Left lung (tissue), 10 donors: ENCODE data around the gene IMPG2. TPM values are rescaled to one million over a fixed set of nuclear protein-coding genes. Genes with fewer than 3 reads are reported as not detected.
A peak's percentile ranks its signal among the peaks of the same experiment; 100 is the strongest.

ENCODE experiments used
- ATAC-seq: fragments of 200-7000 bp; cut with Tn5 transposase; one replicate; pipeline ENCODE4 v1.9.1; 2020; ENCODE audit warnings: moderate library complexity
- DNase-seq, 4 donors: peaks; one replicate each; pipeline ENCODE4 v3.0.0-alpha.2; 2013 to 2020
- H3K27ac ChIP-seq, 2 donors: fragments of 200-600 bp; sonication (generic) in 1 of 2; one replicate each; pipeline versions ENCODE4 v1.5.0 to v1.8.0; 2020 to 2021
- H3K27me3 ChIP-seq, 2 donors: fragments of 200-600 bp; sonication (generic) in 1 of 2; one replicate each; pipeline versions ENCODE4 v1.5.0 to v1.8.0; 2020 to 2021
- H3K36me3 ChIP-seq, 2 donors: fragments of 200-600 bp; sonication (generic) in 1 of 2; one replicate each; pipeline versions ENCODE4 v1.5.0 to v1.8.0; 2020 to 2021
- H3K4me1 ChIP-seq, 2 donors: fragments of 200-600 bp; one replicate each; pipeline ENCODE4 v1.8.0; 2021
- H3K4me3 ChIP-seq, 2 donors: fragments of 200-600 bp; sonication (generic) in 1 of 2; one replicate each; pipeline versions ENCODE4 v1.5.0 to v1.8.0; 2020 to 2021; ENCODE audit warnings: mild to moderate bottlenecking in 1 of 2
- H3K9me3 ChIP-seq, 2 donors: fragments of 200-600 bp; sonication (generic) in 1 of 2; one replicate each; pipeline versions ENCODE4 v1.5.0 to v1.8.0; 2020 to 2021
- intact Hi-C, 2 donors: fragments of 100-400 bp; cut with DNase I; formaldehyde crosslinking; loops; one replicate each; pipeline versions ENCODE4 v1.11.2 to v1.14.2; 2022
- polyA plus RNA-seq, 6 donors: library from polyadenylated mRNA; unstranded; fragments of 120-200 nt; gene quantifications; one replicate each; pipeline ENCODE4 v1.2.1, GENCODE V29; 2013; ENCODE audit not compliant: insufficient read length in 6 of 6
- total RNA-seq, 2 donors: library from RNA; stranded (reverse); fragmentation: NEBNext Ultra II Directional; extraction: Animal tissue kit (Norgen Biotek cat#: 25700); gene quantifications; one replicate each; pipeline ENCODE4 v1.2.1, GENCODE V29; 2021
- TF ChIP-seq, protein P1 (sequence below), 2 donors: fragments of 200-600 bp; sonication (generic) in 1 of 2; IDR thresholded peaks; one replicate each; pipeline versions ENCODE4 v1.5.0 to v1.8.0; 2021; ENCODE audit warnings: antibody characterized with exemption in 2 of 2
- donor health status: DM: no; HTN: yes; CAD: no.
- donor health status: DM: no; HTN: no; CAD: no.

IMPG2 gene
- total and polyA plus RNA-seq, 8 donors = 0.21 to 1.0 (median 0.61) TPM

DNA sequence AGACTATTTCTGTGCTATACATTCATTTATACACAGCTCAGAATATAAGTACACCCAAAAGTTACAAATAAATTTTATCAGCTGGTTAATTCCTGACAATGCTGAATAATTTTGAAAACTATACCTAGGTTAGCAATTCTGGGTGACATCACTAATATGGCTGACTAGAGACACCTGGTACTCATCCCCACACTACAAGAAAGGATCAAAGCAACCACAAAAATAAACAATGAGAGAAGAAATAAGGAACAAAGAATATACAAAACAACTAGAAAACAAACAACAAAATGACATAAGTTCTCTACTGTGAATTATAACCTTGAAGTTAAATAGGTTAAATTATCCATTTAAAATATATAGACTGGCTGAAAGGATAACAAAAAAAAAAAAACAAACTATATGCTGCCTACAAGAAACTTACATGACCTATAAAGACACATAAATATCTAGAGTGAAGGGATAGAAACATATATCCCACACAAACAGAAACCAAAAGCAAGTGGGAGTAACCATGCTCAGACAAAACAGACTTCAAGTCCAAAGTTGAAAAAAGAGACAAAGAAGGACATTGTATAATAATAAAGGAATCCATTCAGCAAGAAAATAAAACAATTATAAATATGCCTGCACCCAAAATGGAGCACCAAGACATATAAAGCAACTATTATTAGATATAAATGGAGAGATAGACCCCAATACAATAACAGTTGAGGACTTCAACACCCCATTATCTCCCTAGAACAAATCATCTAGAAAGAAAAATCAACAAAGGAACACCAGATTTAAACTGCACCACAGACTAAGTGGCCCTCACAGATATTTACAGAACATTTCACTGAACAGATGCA lies 57.8 kb downstream of the IMPG2 start:
- DNase-seq (no peak), ATAC-seq (no peak)
- intact Hi-C loops = no loop called here
- TF ChIP-seq, protein P1, sequence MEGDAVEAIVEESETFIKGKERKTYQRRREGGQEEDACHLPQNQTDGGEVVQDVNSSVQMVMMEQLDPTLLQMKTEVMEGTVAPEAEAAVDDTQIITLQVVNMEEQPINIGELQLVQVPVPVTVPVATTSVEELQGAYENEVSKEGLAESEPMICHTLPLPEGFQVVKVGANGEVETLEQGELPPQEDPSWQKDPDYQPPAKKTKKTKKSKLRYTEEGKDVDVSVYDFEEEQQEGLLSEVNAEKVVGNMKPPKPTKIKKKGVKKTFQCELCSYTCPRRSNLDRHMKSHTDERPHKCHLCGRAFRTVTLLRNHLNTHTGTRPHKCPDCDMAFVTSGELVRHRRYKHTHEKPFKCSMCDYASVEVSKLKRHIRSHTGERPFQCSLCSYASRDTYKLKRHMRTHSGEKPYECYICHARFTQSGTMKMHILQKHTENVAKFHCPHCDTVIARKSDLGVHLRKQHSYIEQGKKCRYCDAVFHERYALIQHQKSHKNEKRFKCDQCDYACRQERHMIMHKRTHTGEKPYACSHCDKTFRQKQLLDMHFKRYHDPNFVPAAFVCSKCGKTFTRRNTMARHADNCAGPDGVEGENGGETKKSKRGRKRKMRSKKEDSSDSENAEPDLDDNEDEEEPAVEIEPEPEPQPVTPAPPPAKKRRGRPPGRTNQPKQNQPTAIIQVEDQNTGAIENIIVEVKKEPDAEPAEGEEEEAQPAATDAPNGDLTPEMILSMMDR (IDR thresholded peaks at IDR 0.05) = no peak
- H3K4me1 ChIP-seq = no peaks in the 10 kb centered on the region
- no peak overlapping the region for H3K27ac ChIP-seq
- no peak overlapping the region for H3K4me3 ChIP-seq
- H3K36me3 ChIP-seq = no peaks in the 10 kb centered on the region
- no peaks in the 10 kb centered on the region for H3K27me3 ChIP-seq
- peaks cover 0 to 3% of the 10 kb centered on the region in 2 donors for H3K9me3 ChIP-seq

DNA sequence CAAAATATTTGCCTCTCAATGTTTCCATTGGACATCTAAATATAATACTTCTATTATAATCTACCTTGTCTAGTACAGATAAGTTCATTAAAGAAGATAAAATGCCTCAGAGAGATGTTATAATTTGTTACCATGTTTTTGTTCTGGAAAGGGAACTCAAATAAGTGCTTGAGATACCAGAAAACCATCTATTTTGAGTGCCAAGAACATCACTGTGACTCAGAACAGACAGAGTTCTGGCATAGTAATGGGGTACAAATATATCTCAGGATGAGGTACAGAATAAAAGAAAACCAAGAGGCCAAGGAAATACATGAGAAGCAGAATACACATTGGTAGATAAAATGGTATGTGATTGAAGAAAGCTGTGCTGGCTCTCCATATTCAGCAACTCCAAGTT lies 58.9 kb downstream of the IMPG2 start:
- no peak for DNase-seq
- Histone ChIP-seq H3K27ac (no peak overlapping the region), H3K4me1 (no peaks in the 10 kb centered on the region), H3K27me3 (no peaks in the 10 kb centered on the region), H3K36me3 (no peaks in the 10 kb centered on the region), H3K9me3 (peaks cover 0 to 3% of the 10 kb centered on the region in 2 donors), H3K4me3 (no peak overlapping the region)
- no peak for ATAC-seq
- TF ChIP-seq, protein P1 (IDR thresholded peaks at IDR 0.05) = no peak
- intact Hi-C loops = no loop called here

DNA sequence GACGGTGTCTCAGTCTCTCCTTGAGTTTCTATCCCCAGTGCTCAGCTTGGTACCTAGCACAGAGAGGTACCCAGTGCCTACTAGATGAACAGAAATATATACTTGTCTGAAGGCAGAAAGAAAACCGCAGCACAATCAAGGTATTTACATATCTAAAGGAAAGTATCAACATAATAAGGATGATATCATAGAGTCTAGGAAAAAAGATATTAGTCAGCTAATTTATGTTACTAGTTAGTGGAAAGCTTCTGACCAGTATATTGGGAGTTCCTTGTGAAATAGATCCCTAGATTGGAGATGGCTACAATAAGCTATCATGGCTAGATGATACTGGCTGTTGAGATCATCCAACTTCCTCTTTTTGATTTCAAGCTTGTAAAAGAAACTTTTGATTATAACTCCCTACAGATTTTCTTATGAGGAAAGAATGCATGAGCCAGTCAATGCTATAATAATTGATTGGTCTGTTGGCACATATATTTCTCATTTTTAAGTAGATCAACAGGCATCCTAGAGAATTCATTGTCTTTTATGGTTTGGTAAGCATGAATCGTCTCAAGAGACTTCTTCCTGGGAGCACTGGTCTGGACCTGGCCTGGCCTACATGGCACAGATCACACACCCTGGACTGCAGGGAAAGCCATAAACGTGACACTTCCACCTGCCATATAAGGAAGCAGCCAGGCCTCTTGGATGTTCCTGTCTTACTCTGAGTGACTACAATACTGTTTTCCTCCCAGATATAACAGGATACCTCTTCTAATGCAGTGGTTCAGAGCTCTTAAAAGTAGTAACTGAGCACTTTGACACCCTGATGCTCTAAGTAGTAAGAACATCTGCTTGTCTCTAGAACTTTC lies 60.7 kb downstream of the IMPG2 start:
- TF ChIP-seq, protein P1 (IDR thresholded peaks at IDR 0.05) = no peak
- no peak overlapping the region for H3K4me3 ChIP-seq
- ATAC-seq (no peak), DNase-seq (no peak)
- H3K36me3 ChIP-seq = no peaks in the 10 kb centered on the region
- no peaks in the 10 kb centered on the region for H3K27me3 ChIP-seq
- no peaks in the 10 kb centered on the region for H3K9me3 ChIP-seq
- intact Hi-C loops = no loop called here
- no peak overlapping the region for H3K27ac ChIP-seq
- no peaks in the 10 kb centered on the region for H3K4me1 ChIP-seq

DNA sequence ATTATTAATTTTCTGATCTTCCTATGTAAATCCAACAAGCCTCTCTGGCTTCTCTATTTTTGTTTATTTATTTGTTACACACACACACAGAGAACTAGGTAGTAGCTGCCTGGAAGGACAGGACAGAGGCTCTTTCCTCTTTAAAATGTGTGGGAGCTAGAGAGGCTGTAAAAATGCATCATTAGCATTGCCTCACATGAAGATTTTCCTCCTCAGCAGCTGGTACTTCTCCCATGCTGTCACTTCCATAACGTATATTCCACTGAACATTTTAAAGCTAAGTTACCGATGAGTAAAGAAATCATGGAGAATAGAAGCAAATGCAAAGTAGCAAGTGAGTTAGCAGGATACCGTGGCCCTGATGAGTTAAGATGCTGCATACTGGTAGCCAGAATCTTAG lies 63.9 kb downstream of the IMPG2 start:
- no peaks in the 10 kb centered on the region for H3K36me3 ChIP-seq
- H3K9me3 ChIP-seq = no peaks in the 10 kb centered on the region
- TF ChIP-seq, protein P1 (IDR thresholded peaks at IDR 0.05) = no peak
- no peaks in the 10 kb centered on the region for H3K4me1 ChIP-seq
- no peak overlapping the region for H3K27ac ChIP-seq
- no peaks in the 10 kb centered on the region for H3K27me3 ChIP-seq
- no peak overlapping the region for H3K4me3 ChIP-seq
- intact Hi-C loops = no loop called here
- DNase-seq (peak in 1 of 4 donors; percentile 49), ATAC-seq (no peak)

DNA sequence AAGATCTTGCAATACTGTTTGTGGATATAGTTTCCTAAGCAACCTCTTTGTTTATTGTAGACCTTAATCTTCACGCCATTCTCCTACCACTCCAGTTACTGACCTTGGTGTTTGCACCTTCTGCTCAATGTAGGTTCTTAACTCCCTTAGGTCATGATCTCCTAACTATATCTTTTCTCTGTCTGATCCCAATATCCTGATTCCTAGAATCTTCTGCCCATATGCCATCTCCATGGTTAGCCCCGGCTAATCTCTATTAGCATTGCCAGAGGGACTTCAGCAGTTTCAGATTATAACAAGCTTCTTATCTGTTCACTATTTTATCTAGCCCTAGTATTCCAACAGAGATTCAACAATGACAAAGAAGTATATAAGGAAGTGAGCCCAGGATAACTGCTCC lies 64.9 kb downstream of the IMPG2 start:
- TF ChIP-seq, protein P1 (IDR thresholded peaks at IDR 0.05) = no peak
- no peak overlapping the region for H3K4me3 ChIP-seq
- no peaks in the 10 kb centered on the region for H3K4me1 ChIP-seq
- intact Hi-C loops = no loop called here
- no peak overlapping the region for H3K27ac ChIP-seq
- ATAC-seq (no peak), DNase-seq (no peak)
- H3K27me3 ChIP-seq = no peaks in the 10 kb centered on the region
- no peaks in the 10 kb centered on the region for H3K36me3 ChIP-seq
- no peaks in the 10 kb centered on the region for H3K9me3 ChIP-seq
